Panc1 (cell line): ENCODE measurements around the gene PRLR. TPM values are rescaled to one million over a fixed set of nuclear protein-coding genes. Genes with fewer than 3 reads are reported as not detected.

Source experiments
- ATAC-seq: fragments of 200-7000 bp; cut with Tn5 transposase; 2 replicates; pipeline ENCODE4 v1.9.1; 2020; ENCODE audit warnings: mild to moderate bottlenecking, moderate library complexity
- BruUV-seq: library from RNA; stranded (reverse); fragments of 400-500 nt; replicated peaks from 2 replicates; lab custom pipeline; 2021; lab: Mats Ljungman, UMichigan
- CTCF ChIA-PET: fragments of 300-600 bp; sonication (Branson Sonifier 250); formaldehyde crosslinking; loops from one replicate; lab custom pipeline; 2022; ENCODE audit warnings: antibody characterized with exemption; lab: Charles Lee
- POLR2A ChIA-PET: fragments of 300-600 bp; sonication (Branson Sonifier 250); formaldehyde crosslinking; loops from one replicate; lab custom pipeline; 2022; ENCODE audit warnings: antibody characterized with exemption; lab: Charles Lee
- DNase-seq: peaks from one replicate; pipeline ENCODE4 v3.0.0-alpha.2; 2010; ENCODE audit warnings: low read depth, low spot score
- H3K27ac ChIP-seq: 2 replicates; pipeline ENCODE4 v1.5.1; 2011; ENCODE audit warnings: mild to moderate bottlenecking, low read length, inconsistent platforms
- H3K27me3 ChIP-seq: fragments of 200-500 bp; sonication (Bioruptor generic); 2 replicates; pipeline ENCODE4 v1.6.0; 2014; ENCODE audit warnings: low read length, inconsistent platforms; ENCODE audit not compliant: control insufficient read depth, insufficient read depth
- H3K36me3 ChIP-seq: fragments of 200-500 bp; sonication (Bioruptor generic); 2 replicates; pipeline ENCODE4 v1.5.1; 2014; ENCODE audit warnings: inconsistent platforms, mild to moderate bottlenecking, low read length, moderate library complexity; ENCODE audit not compliant: control insufficient read depth, insufficient read depth
- H3K4me1 ChIP-seq: 2 replicates; pipeline ENCODE4 v1.5.1; 2011; ENCODE audit warnings: inconsistent platforms, mild to moderate bottlenecking, low read length, moderate library complexity; ENCODE audit not compliant: control insufficient read depth, insufficient read depth
- H3K4me3 ChIP-seq, 2 experiments: 2 replicates each; pipeline ENCODE4 v1.5.1; 2011 to 2012; ENCODE audit warnings: low read depth in 2 of 2, low read length in 2 of 2, mild to moderate bottlenecking in 2 of 2, inconsistent platforms in 1 of 2, moderate library complexity in 1 of 2
- H3K9me3 ChIP-seq: fragments of 200-500 bp; sonication (Bioruptor generic); 2 replicates; pipeline ENCODE4 v1.5.1; 2014; ENCODE audit warnings: low read depth, mild to moderate bottlenecking, inconsistent platforms, low read length, moderate library complexity; ENCODE audit not compliant: control insufficient read depth, insufficient read depth
- POLR2AphosphoS5 ChIP-seq: IDR thresholded peaks from 2 replicates; pipeline ENCODE4 v1.6.1; 2012; ENCODE audit warnings: mild to moderate bottlenecking, low read depth, low read length, moderate library complexity
- SIN3A ChIP-seq: IDR thresholded peaks from 2 replicates; pipeline ENCODE4 v1.6.1; 2012; ENCODE audit warnings: low read depth, mild to moderate bottlenecking, low read length, moderate library complexity, borderline replicate concordance; ENCODE audit not compliant: insufficient read depth
- TCF7L2 ChIP-seq: IDR thresholded peaks from 2 replicates; pipeline ENCODE4 v1.6.1; 2011; ENCODE audit warnings: mild to moderate bottlenecking, low read depth, low read length, inconsistent platforms
- in situ Hi-C: cut with HindIII; loops from 2 replicates; pipeline ENCODE4 v1.10.0; 2016; ENCODE audit warnings: low sequenced_read_pairs, low pct_unique_long_range_greater_than_20kb
- intact Hi-C: fragments of 100-400 bp; cut with micrococcal nuclease; formaldehyde crosslinking; loops from one replicate; pipeline ENCODE4 v1.10.0; 2022; ENCODE audit not compliant: unreplicated experiment
- total RNA-seq: library from RNA; stranded (reverse); gene quantifications from one replicate; pipeline ENCODE4 v1.2.1, GENCODE V29; 2021; ENCODE audit not compliant: unreplicated experiment
- TF ChIP-seq, protein P1 (sequence below): fragments of 450-650 bp; IDR thresholded peaks from 2 replicates; pipeline ENCODE4 v1.5.1; 2017; ENCODE audit warnings: mild to moderate bottlenecking
- TF ChIP-seq, protein P2 (sequence below), 2 experiments: IDR thresholded peaks; 2 replicates each; pipeline ENCODE4 v1.6.1; 2011 to 2012; ENCODE audit warnings: low read depth in 2 of 2, control low read depth in 1 of 2, low read length in 1 of 2, mild to moderate bottlenecking in 1 of 2, moderate library complexity in 1 of 2; ENCODE audit not compliant: insufficient read depth in 1 of 2

Gene PRLR
- total RNA-seq, 1 experiment from 2014 or later: 0.46 TPM

DNA sequence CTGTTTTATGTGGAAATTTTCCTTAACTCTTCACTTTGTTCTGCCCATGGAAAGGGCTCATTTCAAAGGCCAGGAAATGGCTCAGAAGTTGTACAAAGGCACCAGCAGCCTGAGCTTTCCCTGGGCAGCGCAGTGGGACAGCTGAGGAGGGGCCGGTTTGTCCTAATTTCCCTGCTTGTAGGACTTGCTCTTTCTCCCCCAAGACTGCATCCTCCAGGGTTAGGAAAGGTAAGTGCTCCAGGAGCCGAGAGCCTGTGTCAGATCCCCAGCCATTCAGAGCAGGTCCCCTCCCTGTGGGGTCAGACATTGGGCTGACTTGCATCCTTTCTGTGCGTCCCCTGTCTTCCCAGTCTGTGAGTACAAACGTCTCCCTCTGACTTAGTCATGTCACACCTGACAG lies 226.1 kb downstream of the PRLR start:
- H3K9me3 ChIP-seq: no peaks in the 10 kb centered on the region
- in situ Hi-C loops: no loop called here
- CTCF ChIA-PET: no interaction called here

GRCh38 chr5:35003018-35003957 lies 227.0 kb downstream of the PRLR start:
- Histone ChIP-seq H3K4me1 (no peaks in the 10 kb centered on the region), H3K4me3 (no peak overlapping the region), H3K36me3 (no peaks in the 10 kb centered on the region), H3K9me3 (no peaks in the 10 kb centered on the region), H3K27ac (no peak overlapping the region), H3K27me3 (peaks cover 2% of the 10 kb centered on the region; the same call in 1 of the 2 replicates)
- DNase-seq (peak; percentile 33), ATAC-seq (peak; percentile 82)
- BruUV-seq: no TSS peak
- POLR2A ChIA-PET: no interaction called here
- intact Hi-C loops: loop anchor here (5.0 kb wide), 2 partner anchors 46 to 516 kb away; no protein-coding TSS in a partner anchor
- CTCF ChIA-PET: interaction anchor here (0.5 to 1.0 kb wide), 7 partner anchors 26 to 1008 kb away, joined by 3 to 6 read pairs (median 4); partner anchors contain the start of genes BRIX1 and RAD1
- TF ChIP-seq, protein P1, sequence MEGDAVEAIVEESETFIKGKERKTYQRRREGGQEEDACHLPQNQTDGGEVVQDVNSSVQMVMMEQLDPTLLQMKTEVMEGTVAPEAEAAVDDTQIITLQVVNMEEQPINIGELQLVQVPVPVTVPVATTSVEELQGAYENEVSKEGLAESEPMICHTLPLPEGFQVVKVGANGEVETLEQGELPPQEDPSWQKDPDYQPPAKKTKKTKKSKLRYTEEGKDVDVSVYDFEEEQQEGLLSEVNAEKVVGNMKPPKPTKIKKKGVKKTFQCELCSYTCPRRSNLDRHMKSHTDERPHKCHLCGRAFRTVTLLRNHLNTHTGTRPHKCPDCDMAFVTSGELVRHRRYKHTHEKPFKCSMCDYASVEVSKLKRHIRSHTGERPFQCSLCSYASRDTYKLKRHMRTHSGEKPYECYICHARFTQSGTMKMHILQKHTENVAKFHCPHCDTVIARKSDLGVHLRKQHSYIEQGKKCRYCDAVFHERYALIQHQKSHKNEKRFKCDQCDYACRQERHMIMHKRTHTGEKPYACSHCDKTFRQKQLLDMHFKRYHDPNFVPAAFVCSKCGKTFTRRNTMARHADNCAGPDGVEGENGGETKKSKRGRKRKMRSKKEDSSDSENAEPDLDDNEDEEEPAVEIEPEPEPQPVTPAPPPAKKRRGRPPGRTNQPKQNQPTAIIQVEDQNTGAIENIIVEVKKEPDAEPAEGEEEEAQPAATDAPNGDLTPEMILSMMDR: peak; percentile 95
- TF ChIP-seq TCF7L2: no peak
- in situ Hi-C loops: no loop called here

More for the DNA sequence above, 226.1 kb downstream of the PRLR start:
- intact Hi-C loops: loop anchor here (5.0 kb wide), 2 partner anchors 47 to 517 kb away; no protein-coding TSS in a partner anchor
- no peak overlapping the region for H3K4me3 ChIP-seq
- no peaks in the 10 kb centered on the region for H3K36me3 ChIP-seq
- TF ChIP-seq POLR2AphosphoS5: no peak
- peaks cover 2% of the 10 kb centered on the region; the same call in 1 of the 2 replicates for H3K27me3 ChIP-seq
- POLR2A ChIA-PET: no interaction called here
- DNase-seq (no peak), ATAC-seq (no peak)
- H3K27ac ChIP-seq: no peak overlapping the region
- H3K4me1 ChIP-seq: no peaks in the 10 kb centered on the region
- BruUV-seq: no TSS peak

- H3K4me3 ChIP-seq: no peak overlapping the region
- in situ Hi-C loops: no loop called here
- ATAC-seq: no peak
- DNase-seq: no peak
- H3K9me3 ChIP-seq: no peaks in the 10 kb centered on the region
- no peaks in the 10 kb centered on the region for H3K36me3 ChIP-seq
- no TSS peak for BruUV-seq
- CTCF ChIA-PET: interaction anchor here (0.5 kb wide), 1 partner anchor 84 kb away, joined by 6 read pairs; no protein-coding TSS in a partner anchor
- TF ChIP-seq, protein P2, sequence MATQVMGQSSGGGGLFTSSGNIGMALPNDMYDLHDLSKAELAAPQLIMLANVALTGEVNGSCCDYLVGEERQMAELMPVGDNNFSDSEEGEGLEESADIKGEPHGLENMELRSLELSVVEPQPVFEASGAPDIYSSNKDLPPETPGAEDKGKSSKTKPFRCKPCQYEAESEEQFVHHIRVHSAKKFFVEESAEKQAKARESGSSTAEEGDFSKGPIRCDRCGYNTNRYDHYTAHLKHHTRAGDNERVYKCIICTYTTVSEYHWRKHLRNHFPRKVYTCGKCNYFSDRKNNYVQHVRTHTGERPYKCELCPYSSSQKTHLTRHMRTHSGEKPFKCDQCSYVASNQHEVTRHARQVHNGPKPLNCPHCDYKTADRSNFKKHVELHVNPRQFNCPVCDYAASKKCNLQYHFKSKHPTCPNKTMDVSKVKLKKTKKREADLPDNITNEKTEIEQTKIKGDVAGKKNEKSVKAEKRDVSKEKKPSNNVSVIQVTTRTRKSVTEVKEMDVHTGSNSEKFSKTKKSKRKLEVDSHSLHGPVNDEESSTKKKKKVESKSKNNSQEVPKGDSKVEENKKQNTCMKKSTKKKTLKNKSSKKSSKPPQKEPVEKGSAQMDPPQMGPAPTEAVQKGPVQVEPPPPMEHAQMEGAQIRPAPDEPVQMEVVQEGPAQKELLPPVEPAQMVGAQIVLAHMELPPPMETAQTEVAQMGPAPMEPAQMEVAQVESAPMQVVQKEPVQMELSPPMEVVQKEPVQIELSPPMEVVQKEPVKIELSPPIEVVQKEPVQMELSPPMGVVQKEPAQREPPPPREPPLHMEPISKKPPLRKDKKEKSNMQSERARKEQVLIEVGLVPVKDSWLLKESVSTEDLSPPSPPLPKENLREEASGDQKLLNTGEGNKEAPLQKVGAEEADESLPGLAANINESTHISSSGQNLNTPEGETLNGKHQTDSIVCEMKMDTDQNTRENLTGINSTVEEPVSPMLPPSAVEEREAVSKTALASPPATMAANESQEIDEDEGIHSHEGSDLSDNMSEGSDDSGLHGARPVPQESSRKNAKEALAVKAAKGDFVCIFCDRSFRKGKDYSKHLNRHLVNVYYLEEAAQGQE (IDR thresholded peaks at IDR 0.05; ENCODE audit: insufficient read depth in 1 of 2, low read depth in 2 of 2, low read length in 1 of 2): no peak
- TF ChIP-seq POLR2AphosphoS5 (no peak), TCF7L2 (no peak), SIN3A (no peak)
- TF ChIP-seq, protein P1: no peak
- no peaks in the 10 kb centered on the region for H3K4me1 ChIP-seq
- intact Hi-C loops: loop anchor here (5.0 kb wide), 2 partner anchors 45 to 515 kb away; no protein-coding TSS in a partner anchor
- H3K27ac ChIP-seq: no peak overlapping the region
- H3K27me3 ChIP-seq: peaks cover 2% of the 10 kb centered on the region; the same call in 1 of the 2 replicates
- POLR2A ChIA-PET: no interaction called here
Observed at GRCh38 chr5:35002459-35002858, 227.8 kb downstream of the PRLR start.
